Inflammatory macrophage (primary cell): ENCODE measurements around the gene CYP3A5.
"Not testable (repeated sequence)": the region's sequence is repeated elsewhere in the genome, so short reads cannot be mapped to it uniquely, and the experiment has no call there.

ENCODE experiments used
- DNase-seq, 2 donors: peaks; one replicate each; pipeline ENCODE4 v3.0.0-alpha.2; 2020 to 2022
- total RNA-seq, 18 experiments: gene quantifications; one replicate each; lab custom pipeline; 2026; ENCODE audit warnings: mixed read lengths in 6 of 18, inconsistent platforms in 2 of 18; lab: John Stamatoyannopoulos, UW

CYP3A5 gene
- total RNA-seq = 0 to 183 (median 1.2) reads per million in 18 experiments

- no peak for DNase-seq
Measured at GRCh38 chr7:99679400-99680191, at the start of gene CYP3A5. Gene CYP3A5, minus strand, starts transcription at chr7:99679996. Its CDS starts 100 bp downstream, at chr7:99679896.

GRCh38 chr7:99728615-99729014, 48.8 kb upstream of the CYP3A5 start:
- no peak for DNase-seq

- DNase-seq = not testable (repeated sequence)
Measured at GRCh38 chr7:99723201-99723600, 43.4 kb upstream of the CYP3A5 start.

GRCh38 chr7:99720800-99721595, 41.2 kb upstream of the CYP3A5 start:
- peak in 1 of 2 donors; percentile 29 for DNase-seq

- no peak for DNase-seq
Measured at GRCh38 chr7:99719996-99720769, 40.4 kb upstream of the CYP3A5 start.

- no peak for DNase-seq
Measured at GRCh38 chr7:99713995-99714570, 34.3 kb upstream of the CYP3A5 start.

- DNase-seq = no peak
Measured at GRCh38 chr7:99709838-99710578, 30.2 kb upstream of the CYP3A5 start.

GRCh38 chr7:99709260-99709659, 29.5 kb upstream of the CYP3A5 start:
- no peak for DNase-seq

- no peak for DNase-seq
Measured at GRCh38 chr7:99707096-99707495, 27.3 kb upstream of the CYP3A5 start.

GRCh38 chr7:99699946-99700345, 20.1 kb upstream of the CYP3A5 start:
- DNase-seq = no peak

GRCh38 chr7:99698867-99699730, 19.3 kb upstream of the CYP3A5 start:
- DNase-seq = not testable (repeated sequence)

GRCh38 chr7:99694912-99695304, 15.1 kb upstream of the CYP3A5 start:
- DNase-seq = no peak

GRCh38 chr7:99694201-99694911, 14.6 kb upstream of the CYP3A5 start:
- DNase-seq = no peak

GRCh38 chr7:99693427-99694200, 13.8 kb upstream of the CYP3A5 start:
- DNase-seq = no peak

GRCh38 chr7:99693100-99693426, 13.3 kb upstream of the CYP3A5 start:
- no peak for DNase-seq

- DNase-seq = not testable (repeated sequence)
Measured at GRCh38 chr7:99692563-99692962, 12.8 kb upstream of the CYP3A5 start.

- DNase-seq = not testable (repeated sequence)
Measured at GRCh38 chr7:99691658-99692057, 11.9 kb upstream of the CYP3A5 start.

GRCh38 chr7:99690918-99691317, 11.1 kb upstream of the CYP3A5 start:
- not testable (repeated sequence) for DNase-seq

- not testable (repeated sequence) for DNase-seq
Measured at GRCh38 chr7:99685871-99686608, 6.2 kb upstream of the CYP3A5 start.
